ENCODE results near the gene GGA2.

DNA sequence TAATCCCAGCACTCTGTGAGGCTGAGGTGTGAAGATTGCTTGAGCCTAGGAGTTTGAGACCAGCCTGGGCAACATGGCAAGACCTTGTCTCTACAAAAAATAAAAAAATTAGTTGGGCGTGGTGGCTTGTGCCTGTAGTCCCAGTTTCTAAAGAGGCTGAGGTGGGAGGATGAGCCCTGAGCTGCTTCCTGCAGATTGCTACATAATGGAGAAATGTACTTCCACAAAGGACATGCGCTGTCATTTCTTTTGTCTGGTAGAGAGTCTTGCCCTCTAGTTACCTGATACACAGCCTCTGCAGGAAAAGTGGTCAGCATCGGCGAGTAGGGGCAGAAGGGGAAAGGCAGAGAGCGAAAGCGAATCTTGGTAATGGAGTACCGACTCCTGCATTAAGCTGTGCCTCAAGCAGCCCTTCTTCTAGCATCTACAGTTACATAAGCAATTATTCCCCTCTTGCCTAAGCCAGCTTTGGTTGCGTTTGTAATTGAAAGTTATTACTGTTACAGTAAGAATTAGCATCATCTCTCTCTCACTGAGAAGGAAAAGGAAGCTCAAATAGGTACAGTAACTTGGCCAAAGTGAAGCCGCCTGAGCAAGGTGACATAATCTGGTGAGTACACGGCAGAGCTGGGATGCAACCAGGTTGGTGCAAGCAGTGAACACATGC is 18.5 kb upstream of the GGA2 start:
- TF ChIP-seq, protein P1, sequence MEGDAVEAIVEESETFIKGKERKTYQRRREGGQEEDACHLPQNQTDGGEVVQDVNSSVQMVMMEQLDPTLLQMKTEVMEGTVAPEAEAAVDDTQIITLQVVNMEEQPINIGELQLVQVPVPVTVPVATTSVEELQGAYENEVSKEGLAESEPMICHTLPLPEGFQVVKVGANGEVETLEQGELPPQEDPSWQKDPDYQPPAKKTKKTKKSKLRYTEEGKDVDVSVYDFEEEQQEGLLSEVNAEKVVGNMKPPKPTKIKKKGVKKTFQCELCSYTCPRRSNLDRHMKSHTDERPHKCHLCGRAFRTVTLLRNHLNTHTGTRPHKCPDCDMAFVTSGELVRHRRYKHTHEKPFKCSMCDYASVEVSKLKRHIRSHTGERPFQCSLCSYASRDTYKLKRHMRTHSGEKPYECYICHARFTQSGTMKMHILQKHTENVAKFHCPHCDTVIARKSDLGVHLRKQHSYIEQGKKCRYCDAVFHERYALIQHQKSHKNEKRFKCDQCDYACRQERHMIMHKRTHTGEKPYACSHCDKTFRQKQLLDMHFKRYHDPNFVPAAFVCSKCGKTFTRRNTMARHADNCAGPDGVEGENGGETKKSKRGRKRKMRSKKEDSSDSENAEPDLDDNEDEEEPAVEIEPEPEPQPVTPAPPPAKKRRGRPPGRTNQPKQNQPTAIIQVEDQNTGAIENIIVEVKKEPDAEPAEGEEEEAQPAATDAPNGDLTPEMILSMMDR (IDR thresholded peaks at IDR 0.05), result no peak
- no peak for TF ChIP-seq POLR2AphosphoS5 (IDR thresholded peaks at IDR 0.05)

All from gastroesophageal sphincter (tissue), 3 donors.